Measurements from ENCODE around the gene GALNT2. TPM values are rescaled to one million over a fixed set of nuclear protein-coding genes. Genes with fewer than 3 reads are reported as not detected.

GALNT2 gene
- total RNA-seq, 1 experiment from 2014 or later: 114 TPM

DNA sequence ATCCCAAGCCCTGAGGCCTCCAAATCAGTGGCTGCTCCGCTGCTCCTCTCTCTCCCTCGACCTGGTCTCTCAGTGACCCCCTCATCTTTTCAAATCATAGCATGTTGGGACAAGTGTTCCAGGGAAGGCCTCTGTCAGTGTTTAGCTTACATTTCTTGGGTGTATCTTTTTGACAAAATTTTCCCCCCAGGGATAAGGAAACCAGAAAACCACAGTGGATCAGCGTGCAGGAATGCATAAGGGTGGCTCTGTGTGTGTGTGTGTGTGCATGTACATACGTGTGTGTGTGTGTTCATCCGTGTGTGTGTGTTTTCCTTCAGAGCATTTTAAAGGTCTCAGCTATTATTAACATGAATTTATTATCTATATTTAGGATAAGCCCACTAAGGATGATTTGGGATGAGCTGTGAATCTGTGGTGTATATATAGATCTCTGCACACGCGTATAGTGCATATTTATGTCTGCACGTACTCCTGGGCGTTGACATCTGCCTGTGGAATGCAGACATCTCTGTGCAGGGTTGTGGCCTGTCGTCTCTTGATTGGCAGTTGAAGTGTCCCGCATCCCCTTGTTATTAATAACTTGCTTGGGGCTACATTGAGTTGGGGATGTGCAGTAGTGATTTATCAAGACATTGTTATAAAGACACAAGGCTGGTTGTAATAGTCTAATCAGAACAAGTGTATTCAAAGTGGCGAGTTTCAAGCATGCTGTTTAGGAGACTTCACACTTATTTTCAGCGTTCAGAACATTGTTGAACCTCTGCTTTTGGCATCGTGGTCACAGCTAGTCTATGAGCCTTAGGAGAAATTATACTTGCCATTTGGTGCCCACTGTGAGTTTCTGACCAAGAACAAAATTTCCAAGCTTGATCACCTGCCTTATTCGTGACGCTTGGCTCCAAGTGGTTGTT, 55.6 kb downstream of the GALNT2 start:
- TF ChIP-seq CTCF (IDR thresholded peaks at IDR 0.05; ENCODE audit: unreplicated experiment): no peak
- H3K4me1 Mint-ChIP-seq (ENCODE audit: insufficient read depth, unreplicated experiment): peaks cover 69% of the 10 kb centered on the region
- intact Hi-C loops (cut with micrococcal nuclease): no loop called here
- H3K27me3 Mint-ChIP-seq (ENCODE audit: insufficient read depth, unreplicated experiment): no peaks in the 10 kb centered on the region
- no TSS peak for BruUV-seq (replicated peaks)
- H3K27ac Mint-ChIP-seq (ENCODE audit: low read depth, unreplicated experiment): peak overlapping the region; percentile 87
- no peaks in the 10 kb centered on the region for H3K9me3 Mint-ChIP-seq (ENCODE audit: unreplicated experiment)
- peak overlapping the region; percentile 9 for H3K4me3 Mint-ChIP-seq (ENCODE audit: unreplicated experiment)
- H3K36me3 Mint-ChIP-seq (ENCODE audit: insufficient read depth, unreplicated experiment): peaks cover 21% of the 10 kb centered on the region
- peak; percentile 64 for DNase-seq (ENCODE audit: unreplicated experiment)
- ChIA-PET CTCF (interaction anchor here (0.5 to 2.0 kb wide), 10 partner anchors 9 to 520 kb away, joined by 3 to 8 read pairs (median 4); no protein-coding TSS in a partner anchor), POLR2A (interaction anchor here (0.8 to 2.7 kb wide), 12 partner anchors 9 to 235 kb away, joined by 4 to 32 read pairs (median 6); partner anchors contain the start of gene GALNT2)

DNA sequence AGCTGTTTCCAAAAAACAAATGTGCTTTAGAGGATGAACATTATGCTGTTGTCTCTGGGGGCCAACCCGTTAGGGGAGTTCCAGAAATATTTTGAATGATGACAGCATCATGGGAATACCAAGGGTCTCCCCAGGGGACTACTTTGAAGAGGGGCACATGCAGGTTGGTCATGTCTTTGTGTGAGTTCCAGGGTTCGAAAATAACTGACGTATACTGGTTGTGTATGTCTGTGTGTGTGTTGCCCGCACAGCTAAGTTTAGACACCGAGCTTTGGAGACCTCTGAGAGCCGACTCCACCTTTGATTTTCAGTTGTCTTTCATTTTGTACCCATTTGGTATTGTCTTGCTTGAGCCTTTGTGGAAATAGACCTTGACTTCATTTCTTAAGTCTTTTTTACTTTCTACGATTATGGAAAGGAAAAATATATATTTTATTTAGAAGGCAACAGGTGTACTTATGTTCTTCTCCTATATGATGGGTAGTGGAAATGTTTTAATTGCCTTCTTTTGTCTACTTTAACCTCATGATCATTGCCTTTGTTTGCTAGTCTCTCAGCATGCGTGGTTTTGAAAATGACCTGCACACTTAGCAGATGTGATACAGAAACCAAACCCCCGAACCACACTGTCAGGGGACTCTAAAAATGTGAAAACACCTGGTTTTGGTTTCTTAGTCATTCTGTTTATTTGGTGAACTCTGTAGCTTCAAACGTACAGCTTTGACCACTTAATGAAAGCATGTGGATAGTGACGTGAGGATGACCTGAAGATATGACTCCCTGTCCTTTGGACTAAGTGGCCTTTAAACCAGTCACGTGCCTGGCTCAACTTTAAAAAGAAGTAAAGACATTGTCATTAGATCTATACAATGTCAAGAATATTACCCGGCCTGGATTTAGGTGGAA, 56.5 kb downstream of the GALNT2 start:
- POLR2A ChIA-PET: interaction anchor here (1.8 to 2.7 kb wide), 9 partner anchors 10 to 236 kb away, joined by 6 to 32 read pairs (median 9); no protein-coding TSS in a partner anchor
- BruUV-seq (replicated peaks): no TSS peak
- intact Hi-C loops (cut with micrococcal nuclease): no loop called here
- Mint-ChIP-seq H3K4me1 (ENCODE audit: insufficient read depth, unreplicated experiment) (peaks cover 69% of the 10 kb centered on the region), H3K9me3 (ENCODE audit: unreplicated experiment) (no peaks in the 10 kb centered on the region), H3K4me3 (ENCODE audit: unreplicated experiment) (no peak overlapping the region), H3K36me3 (ENCODE audit: insufficient read depth, unreplicated experiment) (peaks cover 15% of the 10 kb centered on the region), H3K27me3 (ENCODE audit: insufficient read depth, unreplicated experiment) (no peaks in the 10 kb centered on the region), H3K27ac (ENCODE audit: low read depth, unreplicated experiment) (no peak overlapping the region)
- no peak for DNase-seq (ENCODE audit: unreplicated experiment)
- TF ChIP-seq CTCF (IDR thresholded peaks at IDR 0.05; ENCODE audit: unreplicated experiment): no peak
- CTCF ChIA-PET: interaction anchor here (0.5 to 2.0 kb wide), 9 partner anchors 10 to 520 kb away, joined by 3 to 5 read pairs (median 3); no protein-coding TSS in a partner anchor

- no TSS peak for BruUV-seq (replicated peaks)
- no peak for TF ChIP-seq CTCF (IDR thresholded peaks at IDR 0.05; ENCODE audit: unreplicated experiment)
- no peak for DNase-seq (ENCODE audit: unreplicated experiment)
- intact Hi-C loops (cut with micrococcal nuclease): no loop called here
- CTCF ChIA-PET: interaction anchor here (0.5 to 1.6 kb wide), 8 partner anchors 10 to 859 kb away, joined by 3 to 5 read pairs (median 3); no protein-coding TSS in a partner anchor
- peak overlapping the region; percentile 64 for H3K27ac Mint-ChIP-seq (ENCODE audit: low read depth, unreplicated experiment)
- no peak overlapping the region for H3K4me3 Mint-ChIP-seq (ENCODE audit: unreplicated experiment)
- H3K27me3 Mint-ChIP-seq (ENCODE audit: insufficient read depth, unreplicated experiment): no peaks in the 10 kb centered on the region
- peaks cover 14% of the 10 kb centered on the region for H3K36me3 Mint-ChIP-seq (ENCODE audit: insufficient read depth, unreplicated experiment)
- POLR2A ChIA-PET: interaction anchor here (0.7 to 2.7 kb wide), 9 partner anchors 8 to 1356 kb away, joined by 3 to 9 read pairs (median 4); no protein-coding TSS in a partner anchor
- H3K4me1 Mint-ChIP-seq (ENCODE audit: insufficient read depth, unreplicated experiment): peaks cover 69% of the 10 kb centered on the region
- H3K9me3 Mint-ChIP-seq (ENCODE audit: unreplicated experiment): no peaks in the 10 kb centered on the region
These were observed 57.4 kb downstream of the GALNT2 start for GRCh38 chr1:230124186-230125128.
